ENCODE measurements around the gene SLC12A6. TPM values are rescaled to one million over a fixed set of nuclear protein-coding genes. Genes with fewer than 3 reads are reported as not detected.

Gene SLC12A6
- total RNA-seq, 4 donors from 2014 or later = 23.1 to 25.7 (median 23.6) TPM

- no peak for TF ChIP-seq CTCF (IDR thresholded peaks at IDR 0.05)
- no peak for TF ChIP-seq POLR2A (IDR thresholded peaks at IDR 0.05)
- H3K4me3 ChIP-seq (ENCODE audit: low read depth, poor library complexity, severe bottlenecking) = no peak overlapping the region
- intact Hi-C loops (cut with DNase I; ENCODE audit: low total_unique reads) = no loop called here
- WGBS, 2 donors = 93 to 97% methylated on average over 15 of the region's 15 CpGs
- peak in 1 of 2 donors; percentile 83 for DNase-seq (ENCODE audit: low spot score in 2 of 2)
These were observed 4.0 kb upstream of the SLC12A6 start for GRCh38 chr15:34341381-34342212.

- intact Hi-C loops (cut with DNase I; ENCODE audit: low total_unique reads) = no loop called here
- WGBS, 2 donors = 88 to 94% methylated on average over 3 of the region's 3 CpGs
- no peak overlapping the region for H3K4me3 ChIP-seq (ENCODE audit: low read depth, poor library complexity, severe bottlenecking)
- DNase-seq (ENCODE audit: low spot score in 2 of 2) = no peak
- TF ChIP-seq CTCF (IDR thresholded peaks at IDR 0.05) = no peak
- TF ChIP-seq POLR2A (IDR thresholded peaks at IDR 0.05) = no peak
These were observed 2.4 kb upstream of the SLC12A6 start for GRCh38 chr15:34339946-34340345.

- TF ChIP-seq POLR2A (IDR thresholded peaks at IDR 0.05) (no peak), CTCF (IDR thresholded peaks at IDR 0.05) (no peak)
- DNase-seq (ENCODE audit: low spot score in 2 of 2) = peak in 1 of 2 donors; percentile 83
- intact Hi-C loops (cut with DNase I; ENCODE audit: low total_unique reads) = no loop called here
- WGBS, 2 donors = 73 to 75% methylated on average over 16 of the region's 16 CpGs
- H3K4me3 ChIP-seq (ENCODE audit: low read depth, poor library complexity, severe bottlenecking) = no peak overlapping the region
These were observed 766 bp upstream of the SLC12A6 start for GRCh38 chr15:34338347-34338746.

GRCh38 chr15:34336991-34337556 is 507 bp downstream of the SLC12A6 start:
- DNase-seq (ENCODE audit: low spot score in 2 of 2) = peak; percentile 24 to 75
- peak overlapping the region; percentile 88 for H3K4me3 ChIP-seq (ENCODE audit: low read depth, poor library complexity, severe bottlenecking)
- intact Hi-C loops (cut with DNase I; ENCODE audit: low total_unique reads) = no loop called here
- WGBS, 2 donors = 3% methylated on average over 24 to 26 of the region's 26 CpGs
- TF ChIP-seq CTCF (IDR thresholded peaks at IDR 0.05) = no peak

- TF ChIP-seq CTCF (IDR thresholded peaks at IDR 0.05) (no peak), POLR2A (IDR thresholded peaks at IDR 0.05) (no peak)
- 87 to 89% methylated on average over 16 of the region's 16 CpGs for WGBS, 2 donors
These were observed 1.2 kb downstream of the SLC12A6 start for GRCh38 chr15:34336231-34336990.

More at GRCh38 chr15:34336231-34336990, 1.2 kb downstream of the SLC12A6 start:
- no peak overlapping the region for H3K4me3 ChIP-seq (ENCODE audit: low read depth, poor library complexity, severe bottlenecking)
- intact Hi-C loops (cut with DNase I; ENCODE audit: low total_unique reads) = no loop called here
- peak in 1 of 2 donors; percentile 82 for DNase-seq (ENCODE audit: low spot score in 2 of 2)

Data from lower leg skin (tissue), 4 donors.